ENCODE data around the gene ANKRD1.
A peak's percentile ranks its signal among the peaks of the same experiment; 100 is the strongest.

Gene ANKRD1

DNA sequence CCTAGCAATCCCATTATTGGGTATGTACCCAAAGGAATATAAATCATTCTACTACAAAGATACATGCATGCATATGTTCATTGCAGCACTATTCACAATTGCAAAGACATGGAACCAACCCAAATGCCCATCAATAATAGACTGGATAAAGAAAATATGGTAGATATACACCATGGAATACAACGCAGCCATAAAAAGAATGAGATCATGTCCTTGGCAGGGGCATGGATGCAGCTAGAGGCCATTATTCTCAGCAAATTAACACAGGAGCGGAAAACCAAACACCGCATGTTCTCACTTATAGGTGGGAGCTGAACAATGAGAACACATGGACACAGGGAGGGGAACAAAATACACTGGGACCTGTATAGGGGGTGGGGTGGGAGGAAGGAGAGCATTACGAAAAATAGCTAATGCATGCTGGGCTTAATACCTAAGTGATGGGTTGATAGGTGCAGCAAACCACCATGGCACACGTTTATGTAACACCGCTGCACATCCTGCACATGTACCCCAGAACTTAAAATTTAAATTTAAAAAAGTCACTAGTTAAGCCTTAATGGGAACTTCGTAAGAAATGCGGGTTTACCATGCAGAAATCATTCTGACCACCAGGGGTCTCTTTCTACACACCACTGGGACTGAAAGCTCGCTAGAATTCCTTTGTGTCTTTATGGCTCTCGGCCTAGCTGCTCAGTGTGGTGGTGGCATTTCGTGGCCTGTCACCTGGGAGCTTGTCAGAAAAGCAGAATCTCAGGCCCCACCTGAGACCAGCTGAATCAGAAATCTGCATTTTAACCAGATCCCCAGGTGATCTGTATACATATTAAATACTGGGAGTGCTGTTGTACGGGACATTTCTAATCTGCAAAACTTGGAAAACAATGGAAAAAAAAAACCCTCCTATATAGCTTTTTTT, 9.5 kb downstream of the ANKRD1 start:
- peak; percentile 67 for DNase-seq

DNA sequence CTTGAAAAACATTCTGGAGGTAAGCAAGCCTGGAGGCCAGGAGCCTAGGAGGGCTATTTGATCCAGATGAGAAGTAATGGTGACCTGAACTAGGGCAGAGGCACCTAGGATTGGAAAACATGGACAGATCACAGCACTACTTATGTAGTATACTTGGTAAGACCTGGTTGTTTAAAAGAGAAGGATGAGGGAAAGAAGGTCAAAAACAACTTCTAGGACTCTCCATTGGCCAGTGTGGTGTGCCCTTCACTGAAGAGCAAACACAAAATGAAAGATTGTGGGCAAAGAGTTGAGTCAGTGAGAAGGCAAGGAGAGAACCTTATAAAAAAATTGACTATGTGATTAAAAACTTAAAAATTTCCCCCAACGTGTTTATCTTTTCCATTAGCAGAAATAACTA, 14.3 kb downstream of the ANKRD1 start:
- peak; percentile 28 for DNase-seq

DNA sequence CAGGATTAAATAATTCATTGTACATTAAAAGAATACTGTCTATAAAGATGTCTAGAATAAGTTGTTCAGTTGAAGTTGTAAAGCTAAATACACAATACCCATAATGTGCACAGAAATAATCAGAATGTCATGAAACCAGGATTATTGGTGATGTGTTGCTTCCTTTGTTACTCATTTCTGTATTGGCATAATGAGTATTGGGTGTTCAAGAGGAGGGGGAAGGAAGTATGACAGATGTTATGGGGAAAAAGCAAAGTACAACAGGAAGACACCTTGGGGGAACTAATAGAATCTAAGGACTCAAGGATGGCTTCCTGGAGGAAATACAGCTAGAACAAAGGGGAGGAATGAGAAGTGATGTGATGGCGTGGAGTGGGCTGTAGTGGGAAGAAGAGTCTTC, 15.0 kb downstream of the ANKRD1 start:
- DNase-seq, result peak; percentile 65

DNA sequence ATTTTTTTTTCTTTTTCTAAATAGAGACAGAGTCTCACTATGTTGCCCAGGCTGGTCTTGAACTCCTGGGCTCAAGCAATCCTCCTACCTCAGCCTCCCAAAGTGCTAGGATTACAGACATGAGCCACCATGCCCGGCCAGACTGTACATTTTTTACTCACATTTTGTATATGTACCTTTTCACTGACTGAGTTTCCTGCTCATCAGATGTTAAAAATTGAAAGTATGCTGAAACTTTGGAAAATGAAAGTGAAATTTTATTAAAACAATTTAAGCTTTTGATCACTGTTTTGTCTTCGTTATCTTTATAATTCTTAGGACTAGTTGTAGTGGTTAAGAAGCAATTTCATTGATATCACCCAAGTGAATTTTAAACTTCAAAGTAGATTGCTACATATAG, 24.0 kb downstream of the ANKRD1 start:
- DNase-seq, result peak; percentile 14

DNA sequence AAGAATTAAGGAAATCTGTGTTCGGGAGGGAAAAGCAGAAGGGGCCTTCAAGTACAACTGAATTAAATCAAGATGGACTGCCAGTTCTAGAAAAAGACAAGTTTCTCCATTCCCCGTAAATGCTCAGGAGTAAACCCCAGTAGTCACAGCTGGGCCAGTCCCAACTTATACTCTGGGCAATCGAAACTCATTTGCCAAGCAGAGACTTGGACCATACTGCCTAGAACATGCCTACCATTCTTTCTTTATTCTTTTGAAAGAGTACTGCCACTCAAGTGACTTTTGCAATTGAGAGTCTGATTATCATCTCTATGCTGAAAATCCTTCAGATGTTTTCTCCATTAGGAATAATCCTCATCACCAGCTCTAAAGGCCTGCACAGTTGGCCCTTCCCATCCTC, 27.7 kb downstream of the ANKRD1 start:
- no peak for DNase-seq

DNA sequence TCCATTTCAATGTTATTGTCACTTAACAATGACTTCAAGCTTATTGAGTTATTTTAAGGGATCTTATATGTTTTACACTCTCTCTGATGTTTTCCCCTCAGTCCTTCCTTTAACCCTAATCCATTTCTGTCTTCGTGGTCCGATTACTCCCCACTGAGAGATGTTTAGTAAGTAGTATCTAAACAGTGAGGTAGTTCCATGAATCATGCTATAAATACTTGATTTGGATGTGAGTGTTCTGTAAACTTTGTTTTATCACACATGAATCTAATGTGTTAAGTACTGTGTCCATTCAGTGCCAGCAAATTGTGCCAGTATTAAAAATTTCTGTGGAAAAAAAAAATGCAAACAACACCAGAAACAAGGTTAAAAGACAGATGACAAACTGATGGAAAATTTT, 30.5 kb downstream of the ANKRD1 start:
- no peak for DNase-seq

DNA sequence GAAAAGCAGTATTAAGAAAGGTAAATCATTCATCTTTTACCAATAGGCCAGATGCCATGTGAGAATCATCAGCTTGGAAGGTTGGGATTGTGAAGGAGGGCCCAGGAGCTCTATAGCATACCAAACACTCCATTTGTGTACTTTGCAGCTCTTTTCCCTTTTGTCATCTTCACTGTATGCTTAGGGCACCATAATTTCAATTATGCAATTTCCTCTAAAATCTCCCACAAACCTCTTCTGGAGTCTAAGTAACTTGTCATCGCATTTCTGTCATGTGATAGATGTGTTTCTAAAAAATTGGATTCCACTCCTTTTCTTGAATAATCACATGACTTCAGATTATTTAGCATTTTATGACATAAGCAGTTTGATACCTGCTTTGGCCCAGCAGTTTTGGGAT, 31.3 kb downstream of the ANKRD1 start:
- no peak for DNase-seq

DNA sequence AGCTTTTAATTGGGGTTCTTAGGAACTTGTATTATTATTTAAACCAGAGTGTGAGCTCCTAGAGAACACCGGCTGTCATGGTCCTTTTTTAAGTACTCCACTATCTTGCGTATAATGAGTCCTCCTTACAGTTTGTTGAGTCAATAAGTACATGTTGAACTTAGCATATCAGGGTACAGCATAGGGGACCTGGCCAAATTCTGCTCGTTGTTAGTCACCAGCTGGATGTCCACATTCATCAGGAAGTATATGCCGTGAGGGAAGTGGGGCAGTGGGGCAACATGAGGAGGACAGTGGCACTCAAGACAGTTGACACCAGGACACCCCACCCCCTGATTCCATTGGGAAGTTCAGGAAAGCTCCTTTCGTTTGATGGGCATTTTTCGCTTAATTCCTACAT, 32.5 kb downstream of the ANKRD1 start:
- no peak for DNase-seq

DNA sequence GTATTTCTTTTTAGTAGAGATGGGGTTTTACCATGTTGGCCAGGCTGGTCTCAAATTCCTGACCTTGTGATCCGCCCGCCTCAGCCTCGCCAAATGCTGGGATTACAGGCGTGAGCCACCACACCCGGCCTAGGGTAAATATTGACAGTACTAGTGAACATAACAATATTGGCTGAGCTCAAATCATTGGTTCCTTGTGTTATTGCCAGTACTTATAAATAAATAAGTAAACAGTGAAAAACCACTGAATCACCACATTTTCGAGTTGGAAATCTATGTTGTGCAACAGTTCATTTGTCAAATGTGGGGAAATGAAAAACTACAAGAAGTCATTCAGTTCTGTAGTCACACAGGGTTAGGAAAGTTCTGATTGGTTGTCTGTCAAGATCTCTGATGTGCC, 33.3 kb downstream of the ANKRD1 start:
- DNase-seq, result no peak

DNA sequence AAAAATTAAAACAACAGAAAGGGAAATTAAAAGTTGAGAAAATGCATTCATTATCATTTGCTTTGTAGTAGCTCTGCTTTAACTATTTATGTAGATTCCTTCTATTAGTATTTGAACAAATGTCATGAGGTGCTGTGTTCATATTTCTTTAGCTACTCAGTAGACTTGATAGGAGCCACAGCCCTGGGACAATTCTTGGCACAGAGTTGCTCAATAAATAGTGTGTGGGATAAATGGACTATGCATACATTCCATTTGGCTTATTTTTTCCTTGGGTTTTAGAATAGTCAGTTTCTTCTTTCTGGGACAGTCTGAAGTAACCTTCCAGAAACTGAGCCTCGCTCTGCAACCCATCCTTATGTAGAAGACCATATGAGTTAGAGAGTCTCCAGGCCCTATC, 35.7 kb downstream of the ANKRD1 start:
- DNase-seq, result no peak

DNA sequence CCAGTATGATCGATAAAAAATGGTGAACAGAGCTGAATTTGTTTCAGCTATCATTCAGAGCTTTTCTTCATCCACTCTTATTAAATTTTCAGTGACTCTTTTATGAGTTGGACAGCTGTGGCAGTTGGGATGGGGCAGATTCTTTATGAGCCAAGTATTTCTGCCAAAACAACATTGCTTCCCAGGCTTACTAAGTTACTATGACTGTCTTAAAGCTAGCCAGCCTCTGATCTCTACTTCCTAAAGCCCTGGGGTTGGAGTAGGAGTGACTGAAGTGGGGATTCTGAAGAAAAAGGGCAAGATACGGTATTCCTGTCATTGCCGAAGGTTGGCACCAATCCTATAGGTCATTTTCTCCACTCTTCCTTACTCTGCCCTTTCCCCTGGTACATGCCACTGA, 36.5 kb downstream of the ANKRD1 start:
- DNase-seq, result no peak

DNA sequence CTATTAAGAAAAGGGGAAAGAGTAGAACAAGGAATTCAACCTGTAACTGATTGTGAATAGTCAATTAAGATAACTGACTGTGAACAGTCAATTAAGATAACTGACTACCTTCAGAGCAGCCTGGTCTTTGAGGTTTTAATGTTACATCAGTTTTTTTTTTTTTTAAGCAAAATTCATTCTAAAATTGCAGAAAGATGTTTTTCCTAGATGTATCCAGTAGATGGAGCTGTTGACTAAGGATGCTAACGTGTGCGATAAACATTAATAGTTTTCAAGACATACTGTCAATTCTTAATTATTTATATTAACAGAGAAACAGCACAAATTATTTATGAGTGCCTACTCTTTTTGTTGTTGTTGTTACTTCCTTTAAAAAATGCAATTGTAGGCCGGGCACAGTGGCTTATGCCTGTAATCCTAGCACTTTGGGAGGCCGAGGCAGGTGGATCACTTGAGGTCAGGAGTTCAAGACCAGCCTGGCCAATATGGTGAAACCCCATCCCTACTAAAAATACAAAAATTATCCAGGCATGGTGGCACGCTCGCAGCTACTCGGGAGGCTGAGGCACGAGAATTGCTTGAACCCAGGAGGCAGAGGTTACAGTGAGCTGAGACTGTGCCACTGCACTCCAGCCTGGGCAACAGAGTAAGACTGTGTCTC, 40.7 kb downstream of the ANKRD1 start:
- DNase-seq, result peak; percentile 29

DNA sequence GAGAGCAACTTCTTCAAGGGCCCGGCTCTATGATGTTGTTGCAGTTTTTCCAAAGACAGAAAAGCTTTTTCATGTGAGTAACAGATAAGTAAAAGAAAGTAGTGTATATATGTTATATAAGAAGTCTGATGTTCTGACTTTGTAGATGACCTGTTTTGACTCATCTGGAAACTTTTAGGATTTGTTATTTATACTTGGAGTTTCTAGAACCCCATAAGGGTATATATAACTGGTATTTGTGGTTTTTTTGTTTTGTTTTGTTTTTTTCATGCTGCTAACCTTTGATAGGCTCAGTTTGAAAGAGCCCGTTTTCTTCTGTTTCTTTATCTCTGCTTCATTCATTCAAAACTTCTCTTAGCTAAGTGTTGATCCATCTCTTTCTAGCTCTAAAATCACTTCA, 41.8 kb downstream of the ANKRD1 start:
- no peak for DNase-seq

DNA sequence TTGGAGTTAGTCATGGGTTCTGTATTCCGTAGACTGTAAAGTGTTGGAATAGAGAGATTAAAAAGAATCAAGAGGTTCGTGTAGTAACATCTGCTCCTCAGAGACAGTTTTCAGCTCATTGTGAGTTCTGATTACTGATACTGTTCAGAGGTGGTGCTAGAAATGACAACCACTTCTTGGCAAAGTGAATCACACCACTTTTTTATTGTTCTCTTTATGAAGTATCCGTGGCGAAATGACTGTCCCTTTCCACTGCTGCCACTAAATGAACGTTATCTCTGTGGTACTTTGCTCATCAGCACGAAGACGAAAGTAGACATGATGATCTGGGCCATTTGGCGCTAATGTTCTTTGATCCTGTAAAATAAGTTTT, 48.3 kb downstream of the ANKRD1 start:
- peak; percentile 81 for DNase-seq

DNA sequence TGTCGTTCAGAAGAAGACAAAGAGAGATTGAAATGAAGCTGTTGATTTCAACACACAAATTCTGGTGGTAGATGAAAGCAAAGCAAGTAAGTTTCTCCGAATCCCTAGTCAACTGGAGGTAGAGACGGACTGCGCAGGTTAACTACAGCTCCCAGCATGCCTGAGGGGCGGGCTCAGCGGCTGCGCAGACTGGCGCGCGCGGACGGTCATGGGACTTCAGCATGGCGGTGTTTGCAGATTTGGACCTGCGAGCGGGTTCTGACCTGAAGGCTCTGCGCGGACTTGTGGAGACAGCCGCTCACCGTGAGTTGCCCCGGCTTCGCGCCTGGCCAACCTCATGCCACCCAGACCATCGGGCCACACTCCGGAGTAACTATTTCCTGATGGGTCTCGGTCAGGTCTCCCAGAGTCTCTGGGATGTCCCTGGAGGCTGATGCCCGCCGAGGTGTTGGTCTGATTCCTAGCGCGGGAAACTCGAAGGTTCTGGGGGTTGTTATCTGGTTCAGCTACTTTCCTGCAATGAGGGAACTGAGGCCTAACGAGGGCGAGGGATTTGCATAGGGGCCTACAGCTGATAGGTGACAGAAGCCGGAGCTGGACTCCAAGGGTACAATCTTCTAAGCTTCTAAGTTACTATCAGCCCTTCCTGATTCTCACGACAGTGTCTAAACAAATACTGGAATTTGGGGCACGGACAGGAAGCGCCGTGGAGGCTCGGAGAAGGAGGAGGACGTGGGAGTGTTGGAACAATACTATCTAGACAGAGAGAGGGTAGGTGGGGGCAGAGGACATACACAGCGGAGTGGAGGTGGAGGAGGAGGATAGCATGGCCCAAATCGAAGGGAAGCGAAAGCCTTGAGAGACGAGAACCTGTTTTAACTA, 48.9 kb downstream of the ANKRD1 start, which contains the start of gene RPP30:
Gene RPP30 (plus strand): TSS at position 209 of the 882 bp plus-strand sequence. CDS start 13 bp downstream, at position 222.
- peak; percentile 91 for DNase-seq

DNA sequence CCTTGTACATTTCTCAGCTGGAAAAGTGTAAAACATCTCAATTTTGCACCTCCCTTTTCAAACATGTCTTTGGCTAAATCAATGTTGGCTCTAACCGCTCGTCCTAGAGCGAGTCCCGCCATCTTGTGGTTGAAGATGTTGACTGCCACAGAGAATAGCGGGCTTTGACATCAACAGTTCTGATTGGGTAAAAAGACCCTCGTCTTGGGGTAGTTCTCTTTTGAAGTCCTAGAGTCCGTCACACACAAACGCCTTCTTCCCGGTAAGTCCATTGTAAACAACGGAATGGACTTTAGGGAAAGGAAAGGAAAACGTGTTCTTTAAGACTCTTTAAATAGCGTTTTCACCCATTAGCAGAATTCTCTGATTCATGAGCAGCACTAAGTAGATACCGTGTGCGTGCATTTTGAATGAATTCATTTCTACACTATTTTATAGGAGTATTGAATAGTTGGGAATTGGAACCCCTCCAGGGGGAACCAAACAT, 49.6 kb downstream of the ANKRD1 start:
- peak; percentile 78 for DNase-seq

DNA sequence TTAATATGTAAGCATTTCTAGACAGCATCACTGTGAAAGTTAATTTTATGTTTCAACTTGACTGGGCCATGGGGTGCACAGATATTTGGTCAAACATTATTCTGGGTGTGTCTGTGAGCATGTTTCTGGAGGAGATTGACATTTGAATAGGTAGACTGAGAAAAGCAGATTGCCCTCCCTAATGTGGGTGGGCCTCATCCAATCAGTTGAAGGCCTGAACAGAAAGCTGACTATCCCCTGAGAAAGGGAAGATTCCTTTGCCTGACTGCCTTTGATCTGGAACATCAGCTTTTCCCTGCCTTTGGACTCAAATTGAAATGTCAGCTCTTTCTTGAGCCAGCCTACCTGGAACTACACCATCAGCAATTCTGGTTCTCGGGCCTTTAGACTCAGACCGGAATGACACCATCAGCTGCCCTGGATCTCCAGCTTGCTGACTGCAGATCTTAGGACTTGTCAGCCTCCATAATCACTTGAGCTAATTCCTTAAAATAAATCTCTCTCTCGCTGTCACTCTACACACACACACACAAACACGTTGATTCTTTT, 54.8 kb downstream of the ANKRD1 start:
- DNase-seq, result no peak

DNA sequence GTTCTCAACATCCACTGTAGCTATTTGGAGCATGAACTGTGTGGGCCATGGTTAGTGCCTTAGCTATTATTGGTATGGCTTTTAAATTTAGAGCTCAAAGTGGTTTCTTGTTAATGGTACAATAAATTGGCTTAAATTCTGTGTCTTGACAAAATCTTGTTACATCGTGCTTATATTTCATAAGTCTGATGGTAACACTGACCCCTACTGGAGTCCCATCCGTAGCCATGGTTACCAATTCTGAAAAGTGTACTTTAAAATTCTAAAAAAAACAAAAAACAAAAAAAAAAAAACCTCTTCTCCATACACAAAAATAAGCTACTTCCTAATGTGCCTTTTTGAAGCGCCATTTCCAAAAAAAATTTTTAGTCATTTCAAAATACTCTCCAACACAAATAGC, 55.5 kb downstream of the ANKRD1 start:
- no peak for DNase-seq

DNA sequence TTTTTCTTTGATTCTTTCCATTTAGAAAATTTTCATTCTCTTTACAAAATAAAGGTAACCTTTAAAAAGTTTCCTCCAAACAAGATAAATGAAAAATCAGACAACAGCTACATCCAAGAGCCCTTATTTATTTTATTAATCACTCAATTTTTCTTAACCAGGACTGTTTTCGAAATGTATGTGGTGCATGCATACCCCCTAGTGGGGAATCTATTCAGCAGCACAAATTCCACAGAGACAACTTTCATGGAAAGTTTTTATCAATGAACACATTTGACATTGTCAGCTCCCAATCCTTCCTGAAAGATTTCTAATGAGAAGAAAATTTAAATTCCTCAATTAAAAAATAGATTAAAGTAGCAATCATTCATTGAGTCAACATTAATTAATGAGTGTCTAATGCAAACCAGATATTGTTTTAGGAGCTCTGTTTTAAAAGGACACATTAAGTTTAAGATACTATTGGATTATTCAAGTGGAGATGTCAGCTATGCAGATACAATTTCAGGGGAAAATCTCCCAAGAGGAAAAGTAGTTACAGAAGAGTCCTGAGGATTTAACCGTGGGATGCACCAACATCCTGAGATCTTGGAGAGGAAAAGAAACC, 57.9 kb downstream of the ANKRD1 start:
- DNase-seq, result no peak
